ENCODE data around the gene SBSN. TPM values are rescaled to one million over a fixed set of nuclear protein-coding genes. Genes with fewer than 3 reads are reported as not detected.

Gene SBSN
- total RNA-seq, 1 experiment from 2014 or later, result 0.15 TPM

- Histone ChIP-seq H3K9ac (ENCODE audit: extremely low read depth, insufficient read length, low read length) (peak overlapping the region; percentile 80), H3K18ac (ENCODE audit: insufficient read length, low read depth, low read length) (peak overlapping the region; percentile 80), H4K5ac (ENCODE audit: insufficient read length, low read depth, low read length) (no peak overlapping the region), H4K91ac (ENCODE audit: insufficient read length, low read depth, low read length) (no peak overlapping the region), H3K27me3 (ENCODE audit: insufficient read depth, low read length) (no peaks in the 10 kb centered on the region), H3K56ac (ENCODE audit: insufficient read length, low read depth, low read length) (no peak overlapping the region), H3K4ac (ENCODE audit: low read depth, low read length) (no peak overlapping the region), H2BK5ac (ENCODE audit: insufficient read length, low read length) (no peak overlapping the region), H2BK12ac (ENCODE audit: insufficient read length, low read depth, low read length) (no peak overlapping the region), H2AK5ac (ENCODE audit: insufficient read length, low read length) (no peak overlapping the region), H3K23me2 (ENCODE audit: insufficient read length, low read depth, low read length, poor library complexity, severe bottlenecking) (peaks cover 13% of the 10 kb centered on the region), H3K4me1 (ENCODE audit: insufficient read depth, low read length) (peaks cover 6% of the 10 kb centered on the region; the same call in 1 of the 2 replicates), H2BK120ac (ENCODE audit: low read depth, low read length, poor library complexity, severe bottlenecking) (no peak overlapping the region), H4K8ac (replicated peaks; ENCODE audit: insufficient read length, low read depth, low read length) (no peak overlapping the region), H2AFZ (ENCODE audit: low read length) (no peak overlapping the region), H3T11ph (ENCODE audit: low read length) (no peak overlapping the region), H3K23ac (ENCODE audit: insufficient read length, low read depth, low read length) (no peak overlapping the region), H4K20me1 (ENCODE audit: control insufficient read depth, insufficient read depth, insufficient read length) (no peaks in the 10 kb centered on the region), H3K9me3 (ENCODE audit: control insufficient read depth, low read depth, low read length) (no peaks in the 10 kb centered on the region), H3K4me2 (ENCODE audit: insufficient read depth, insufficient read length, low read length) (peak overlapping the region; percentile 90), H3K79me1 (ENCODE audit: insufficient read depth, low read depth, low read length, poor library complexity, severe bottlenecking) (no peaks in the 10 kb centered on the region), H2BK15ac (ENCODE audit: low read depth, low read length) (no peak overlapping the region), H3K14ac (ENCODE audit: insufficient read depth, low read length) (peak overlapping the region; percentile 42), H2BK20ac (ENCODE audit: low read depth, low read length, poor library complexity, severe bottlenecking) (no peak overlapping the region), H3K27ac (ENCODE audit: insufficient read length, low read depth, low read length) (no peak overlapping the region), H3K79me2 (ENCODE audit: insufficient read depth, low read length) (peaks cover 5% of the 10 kb centered on the region; the same call in 1 of the 2 replicates)
- no peak for TF ChIP-seq CTCF (conservative IDR thresholded peaks at IDR 0.05)
- H3K9me3 Mint-ChIP-seq, result no peaks in the 10 kb centered on the region
- no peak for DNase-seq
- no CpG with 5 or more reads among the region's 27 CpGs for WGBS (ENCODE audit: extremely low coverage, insufficient read length, low lambda C conversion rate)
- peaks cover 24 to 28% of the 10 kb centered on the region in 2 experiments for H3K4me1 Mint-ChIP-seq
- H3K36me3 Mint-ChIP-seq (ENCODE audit: insufficient read depth in 1 of 3, low read depth in 3 of 3), result peaks cover 15 to 68% (median 46%) of the 10 kb centered on the region in 3 experiments; a peak in 6 of 7 replicates
- peak overlapping the region in 2 of 3 experiments; percentile 67 to 92; a peak in 2 of 7 replicates for H3K27ac Mint-ChIP-seq
- peak overlapping the region; percentile 95 to 97 for H3K4me3 Mint-ChIP-seq
- no peaks in the 10 kb centered on the region for H3K27me3 Mint-ChIP-seq (ENCODE audit: low read depth)
Observed at GRCh38 chr19:35545855-35546381, 17.8 kb upstream of the SBSN start.
